HG03460 (cell line): Measurements from ENCODE around the gene KIFC3.
"Not testable (repeated sequence)": the region's sequence is repeated elsewhere in the genome, so short reads cannot be mapped to it uniquely, and the experiment has no call there.

Experiments used
- ATAC-seq: cut with Tn5 transposase; IDR thresholded peaks from one replicate; pipeline ENCODE4 v1.9.1; 2021; ENCODE audit not compliant: unreplicated experiment

The KIFC3 gene

GRCh38 chr16:57826052-57826451, 23.8 kb upstream of the KIFC3 start:
- ATAC-seq = no peak

DNA sequence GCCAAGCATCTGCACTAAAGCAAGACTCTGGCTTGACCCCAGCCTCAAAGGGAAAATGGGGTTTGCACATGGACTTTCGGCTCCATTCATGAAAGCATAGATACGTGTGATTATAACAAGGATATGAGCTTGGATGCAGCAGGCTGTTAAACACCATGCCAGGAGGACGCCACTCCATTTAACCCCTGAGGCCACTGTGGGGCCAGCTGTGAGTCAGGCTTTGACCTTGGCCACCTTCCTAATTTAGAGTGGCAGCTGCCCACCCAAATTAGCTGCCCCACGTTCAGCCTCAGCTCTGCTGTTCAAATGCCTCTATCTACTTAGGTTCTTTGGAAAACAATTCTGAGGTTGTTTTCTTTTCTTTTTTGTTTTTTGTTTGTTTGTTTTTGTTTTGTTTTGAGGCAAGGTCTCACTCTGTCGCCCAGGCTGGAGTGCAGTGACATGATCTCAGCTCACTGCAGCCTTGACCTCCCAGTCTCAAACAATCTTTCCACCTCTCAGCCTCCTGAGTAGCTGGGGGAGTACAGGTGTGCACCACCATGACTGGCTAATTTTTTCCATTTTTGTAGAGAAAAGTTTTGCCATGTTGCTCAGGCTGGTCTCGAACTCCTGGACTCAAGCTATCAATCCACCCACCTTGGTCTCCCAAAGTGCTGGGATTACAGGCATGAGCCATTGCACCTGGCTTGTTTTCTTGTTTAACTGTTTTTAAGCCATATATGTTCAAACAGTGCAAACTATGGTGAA, 23.2 kb upstream of the KIFC3 start:
- no peak for ATAC-seq

GRCh38 chr16:57824888-57825287, 22.6 kb upstream of the KIFC3 start:
- ATAC-seq = no peak

DNA sequence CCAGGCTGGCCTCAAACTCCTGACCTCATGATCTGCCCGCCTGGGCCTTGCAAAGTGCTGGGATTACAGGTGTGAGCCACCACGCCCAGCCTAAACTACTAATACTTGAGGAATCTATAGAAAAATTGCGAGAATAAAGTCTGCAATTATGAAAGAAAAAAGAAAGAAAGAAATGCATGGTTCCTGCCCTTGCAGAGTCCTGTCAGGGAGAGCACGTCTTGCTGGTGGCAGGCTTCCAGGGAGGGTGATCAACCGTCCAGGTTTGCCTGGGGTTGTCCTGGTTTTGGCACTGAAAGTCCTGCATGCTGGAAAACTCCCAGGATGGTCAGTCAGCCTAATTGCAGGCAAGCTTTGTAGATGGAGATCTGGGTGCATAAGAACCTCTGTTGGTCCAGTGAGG, 21.5 kb upstream of the KIFC3 start:
- no peak for ATAC-seq

DNA sequence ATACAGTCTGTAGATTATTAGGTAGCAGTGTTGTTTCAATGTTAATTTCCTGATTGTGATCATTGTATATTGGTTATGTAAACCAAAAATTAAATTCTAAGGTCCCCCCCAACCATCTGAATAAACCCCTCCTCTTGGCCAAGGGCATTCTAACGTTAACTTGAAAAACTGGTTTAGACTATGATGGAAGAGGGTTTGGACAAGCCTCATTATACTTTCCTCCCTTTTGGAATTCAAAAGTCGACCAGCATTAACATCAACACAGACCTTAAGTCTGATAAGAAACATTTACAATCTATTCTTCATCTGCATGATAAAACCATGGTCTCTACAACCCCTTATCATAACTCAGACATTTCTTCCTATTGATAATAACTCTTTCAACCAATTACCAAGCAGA, 20.6 kb upstream of the KIFC3 start:
- ATAC-seq = no peak

DNA sequence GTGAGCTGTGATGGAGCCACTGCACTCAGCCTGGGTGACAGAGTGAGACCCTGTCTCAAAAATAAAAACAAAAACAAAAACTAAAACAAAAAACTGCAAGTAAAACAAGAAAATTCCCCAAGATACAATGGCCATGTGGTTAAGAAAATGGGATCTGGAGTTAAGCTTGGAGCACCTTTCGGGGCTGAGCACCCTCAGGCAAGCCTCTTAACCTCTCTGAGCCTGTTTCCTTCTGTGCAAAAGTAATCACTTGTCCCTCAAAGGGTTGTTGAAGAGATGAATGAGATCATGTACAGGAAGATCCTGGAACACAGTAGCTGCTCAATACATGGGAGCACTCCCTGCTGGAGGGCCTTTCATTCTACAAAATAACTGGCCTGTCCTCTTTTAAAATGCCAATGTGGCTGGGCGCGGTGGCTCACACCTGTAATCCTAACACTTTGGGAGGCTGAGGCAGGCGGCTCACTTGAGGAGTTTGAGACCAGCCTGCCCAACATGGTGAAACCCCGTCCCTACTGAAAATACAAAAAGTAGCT, 19.8 kb upstream of the KIFC3 start:
- ATAC-seq = no peak

GRCh38 chr16:57821149-57821971, 19.1 kb upstream of the KIFC3 start:
- no peak for ATAC-seq

- no peak for ATAC-seq
These were observed 16.2 kb upstream of the KIFC3 start for GRCh38 chr16:57818377-57819064.

GRCh38 chr16:57817680-57818079, 15.4 kb upstream of the KIFC3 start:
- ATAC-seq = no peak

GRCh38 chr16:57815987-57816745, 13.9 kb upstream of the KIFC3 start:
- peak; percentile 72 for ATAC-seq

DNA sequence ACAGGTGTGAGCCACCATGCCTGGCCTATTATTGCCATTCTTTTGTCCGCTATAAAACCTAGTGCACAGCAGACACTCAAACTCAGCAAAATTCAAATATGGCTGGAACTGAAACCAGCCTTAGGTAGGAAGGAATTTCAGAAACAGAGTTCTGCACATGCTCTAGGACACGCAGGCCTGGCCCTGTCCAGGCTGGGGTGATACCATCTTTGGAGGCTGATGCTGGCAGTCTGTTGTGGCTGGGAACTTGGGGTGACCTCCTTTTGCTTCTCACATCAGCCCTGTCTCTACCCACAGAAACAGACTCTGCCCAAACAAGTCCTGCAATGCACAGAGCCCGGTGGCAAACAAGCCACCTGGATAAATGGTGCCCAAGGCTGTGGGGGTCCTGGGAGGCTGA, 12.6 kb upstream of the KIFC3 start:
- ATAC-seq = no peak

DNA sequence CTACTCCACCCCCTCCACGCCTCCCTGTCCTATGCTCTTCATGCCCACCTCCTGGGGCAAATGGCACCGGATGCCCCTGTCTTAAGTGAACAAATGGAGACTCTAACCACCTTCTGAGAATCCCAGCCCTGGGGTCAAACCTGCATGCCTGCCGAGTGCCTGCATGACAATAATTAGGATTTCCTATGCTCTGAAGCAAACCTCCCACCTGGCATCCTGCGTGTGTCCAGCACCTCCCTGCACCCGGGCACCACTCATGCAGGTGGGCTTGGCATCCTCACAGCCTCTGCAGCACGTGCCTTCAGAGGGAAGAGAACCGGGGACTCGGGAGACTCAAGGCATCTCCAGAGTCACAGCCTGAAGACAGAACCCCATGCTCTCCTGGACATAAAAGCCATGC, 11.2 kb upstream of the KIFC3 start:
- ATAC-seq = no peak

DNA sequence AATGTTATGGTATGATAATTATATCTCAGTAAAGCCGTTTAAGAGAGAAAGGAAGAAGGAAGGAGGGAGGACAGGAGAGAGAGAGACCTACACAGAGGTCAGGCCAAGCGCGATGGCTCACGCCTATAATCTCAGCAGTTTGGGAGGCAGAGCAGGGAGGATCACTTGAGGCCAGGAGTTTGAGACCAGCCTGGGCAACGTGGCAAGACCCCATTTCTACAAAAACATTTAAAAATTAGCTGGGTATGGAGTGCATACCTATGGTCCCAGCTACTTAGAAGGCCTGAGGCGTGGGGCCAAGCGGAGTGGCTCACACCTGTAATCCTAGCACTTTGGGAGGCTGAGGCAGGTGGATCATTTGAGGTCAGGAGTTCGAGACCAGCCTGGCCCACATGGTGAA, 9.0 kb upstream of the KIFC3 start:
- ATAC-seq = not testable (repeated sequence)

GRCh38 chr16:57810197-57811031, 8.1 kb upstream of the KIFC3 start:
- peak; percentile 98 for ATAC-seq

- no peak for ATAC-seq
These were observed 7.2 kb upstream of the KIFC3 start for GRCh38 chr16:57809276-57810196.

DNA sequence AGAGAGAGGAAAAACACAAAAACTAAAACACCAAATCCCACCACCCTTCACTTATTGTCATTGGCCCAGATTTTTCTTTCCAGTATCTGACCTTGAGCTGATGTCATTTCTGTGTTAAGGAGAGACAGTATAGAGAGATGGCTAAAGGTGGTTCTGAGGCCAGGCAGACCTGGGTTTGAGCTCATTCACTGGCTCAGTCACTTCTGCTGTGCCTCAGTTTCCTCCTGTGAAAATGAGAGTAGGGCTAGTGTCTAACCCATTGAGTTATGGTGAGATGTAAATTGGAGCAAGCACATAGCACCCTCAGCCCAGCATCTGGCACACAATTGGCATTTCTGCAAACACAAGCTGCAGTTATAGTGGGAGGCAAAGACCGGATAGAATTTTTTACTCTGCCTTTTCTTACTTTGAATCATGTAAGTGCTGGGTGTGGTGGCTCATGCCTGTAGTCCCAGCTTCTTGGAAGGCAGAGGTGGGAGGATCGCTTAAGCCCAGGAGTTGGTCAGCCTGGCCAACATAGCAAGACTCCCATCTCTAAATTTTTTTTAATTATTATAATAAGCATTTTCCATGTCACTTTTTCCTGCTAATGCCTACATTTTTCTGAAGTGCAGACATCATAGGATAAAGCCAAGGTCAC, 6.4 kb upstream of the KIFC3 start:
- ATAC-seq = no peak

DNA sequence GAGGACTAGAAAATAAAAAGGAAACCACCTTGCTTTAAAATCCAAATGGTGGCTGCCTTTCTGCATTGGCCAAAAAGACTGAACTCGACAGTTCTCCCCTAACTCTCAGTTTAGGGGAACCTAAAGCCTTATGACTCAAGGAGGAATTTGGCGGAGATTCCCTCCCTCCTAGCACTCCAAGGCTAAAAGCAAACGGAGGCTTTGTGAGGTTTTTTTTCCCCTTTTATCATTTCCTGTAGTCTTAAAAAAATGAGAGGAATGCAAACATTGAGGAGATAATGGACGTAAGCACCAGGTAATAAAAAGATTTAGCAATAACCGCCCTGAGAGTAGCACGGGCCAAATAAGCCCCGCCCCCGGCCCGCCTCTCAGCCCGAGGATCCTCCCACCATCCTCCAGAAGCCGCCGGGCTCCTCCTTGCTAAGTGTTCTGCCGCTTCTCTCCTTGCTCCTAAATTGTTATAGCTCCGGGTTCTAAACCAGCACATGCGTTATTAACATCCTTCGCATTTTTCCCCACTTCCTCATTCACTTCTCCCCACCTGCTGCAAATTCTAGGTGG, 5.8 kb upstream of the KIFC3 start:
- no peak for ATAC-seq
